Measurements from ENCODE around the gene EPN2. TPM values are rescaled to one million over a fixed set of nuclear protein-coding genes. Genes with fewer than 3 reads are reported as not detected.

Gene EPN2
- total RNA-seq, 2 experiments from 2014 or later: 3.2 to 4.6 TPM

GRCh38 chr17:19362277-19363113, 125.3 kb downstream of the EPN2 start, which contains the start of gene B9D1:
Gene B9D1, minus strand, starts transcription at chr17:19362723. Its CDS starts 154 bp downstream, at chr17:19362569.
- Mint-ChIP-seq H3K27me3 (peaks cover 4% of the 10 kb centered on the region), H3K27ac (peak within 1 kb of the TSS; percentile 81), H3K4me3 (peak within 1 kb of the TSS; percentile 81), H3K4me1 (ENCODE audit: low read depth) (peaks cover 5% of the 10 kb centered on the region), H3K36me3 (ENCODE audit: low read depth) (no peaks in the 10 kb centered on the region), H3K9me3 (no peaks in the 10 kb centered on the region)
- CTCF ChIA-PET: interaction anchor here (0.5 to 7.8 kb wide), 61 partner anchors 9 to 405 kb away, joined by 3 to 133 read pairs (median 4); partner anchors contain the start of genes ALDH3A2 and MAPK7
- DNase-seq (peak; percentile 92), ATAC-seq (peak; percentile 92)
- peak; percentile 98 for TF ChIP-seq CTCF (IDR thresholded peaks at IDR 0.05)
- POLR2A ChIA-PET: interaction anchor here (0.7 to 1.4 kb wide), 7 partner anchors 16 to 401 kb away, joined by 3 to 6 read pairs (median 4); partner anchors contain the start of genes ALDH3A2 and MAPK7
- intact Hi-C loops (cut with micrococcal nuclease): loop anchor here (2.0 kb wide), 1 partner anchor 84 kb away; no protein-coding TSS in a partner anchor

GRCh38 chr17:19363114-19363438, 125.9 kb downstream of the EPN2 start:
- DNase-seq: no peak
- Mint-ChIP-seq H3K4me3 (peak overlapping the region; percentile 81), H3K4me1 (ENCODE audit: low read depth) (peaks cover 5% of the 10 kb centered on the region), H3K27me3 (peaks cover 4% of the 10 kb centered on the region), H3K9me3 (no peaks in the 10 kb centered on the region), H3K27ac (peak overlapping the region; percentile 81), H3K36me3 (ENCODE audit: low read depth) (no peaks in the 10 kb centered on the region)
- POLR2A ChIA-PET: interaction anchor here (0.7 to 1.4 kb wide), 6 partner anchors 15 to 400 kb away, joined by 3 to 6 read pairs (median 4); partner anchors contain the start of genes ALDH3A2 and MAPK7
- intact Hi-C loops (cut with micrococcal nuclease): loop anchor here (2.0 kb wide), 1 partner anchor 84 kb away; no protein-coding TSS in a partner anchor
- TF ChIP-seq CTCF (IDR thresholded peaks at IDR 0.05): peak; percentile 11
- CTCF ChIA-PET: interaction anchor here (0.6 to 7.8 kb wide), 51 partner anchors 10 to 404 kb away, joined by 3 to 133 read pairs (median 4); partner anchors contain the start of genes ALDH3A2 and MAPK7
- no peak for ATAC-seq

- ChIA-PET POLR2A (interaction anchor here (0.7 to 1.4 kb wide), 6 partner anchors 15 to 400 kb away, joined by 3 to 6 read pairs (median 4); partner anchors contain the start of genes ALDH3A2 and MAPK7), CTCF (interaction anchor here (0.6 to 7.8 kb wide), 41 partner anchors 9 to 404 kb away, joined by 3 to 133 read pairs (median 5); partner anchors contain the start of genes ALDH3A2 and MAPK7)
- no peak for TF ChIP-seq CTCF (IDR thresholded peaks at IDR 0.05)
- Mint-ChIP-seq H3K36me3 (ENCODE audit: low read depth) (no peaks in the 10 kb centered on the region), H3K4me1 (ENCODE audit: low read depth) (peaks cover 5% of the 10 kb centered on the region), H3K9me3 (no peaks in the 10 kb centered on the region), H3K4me3 (peak overlapping the region; percentile 81), H3K27ac (no peak overlapping the region), H3K27me3 (peaks cover 4% of the 10 kb centered on the region)
- ATAC-seq (no peak), DNase-seq (no peak)
- intact Hi-C loops (cut with micrococcal nuclease): loop anchor here (2.0 kb wide), 1 partner anchor 83 kb away; no protein-coding TSS in a partner anchor
Observed at GRCh38 chr17:19363460-19364035, 126.4 kb downstream of the EPN2 start.

GRCh38 chr17:19364699-19365498, 127.7 kb downstream of the EPN2 start:
- intact Hi-C loops (cut with micrococcal nuclease): no loop called here
- no peaks in the 10 kb centered on the region for H3K9me3 Mint-ChIP-seq

More at GRCh38 chr17:19364699-19365498, 127.7 kb downstream of the EPN2 start:
- CTCF ChIA-PET: interaction anchor here (0.6 to 7.8 kb wide), 6 partner anchors 10 to 402 kb away, joined by 3 to 133 read pairs (median 10); partner anchors contain the start of gene MAPK7
- H3K27me3 Mint-ChIP-seq: peaks cover 4% of the 10 kb centered on the region
- POLR2A ChIA-PET: interaction anchor here (0.6 to 1.1 kb wide), 4 partner anchors 10 to 51 kb away, joined by 3 to 4 read pairs (median 3); no protein-coding TSS in a partner anchor
- no peak for ATAC-seq
- no peak overlapping the region for H3K4me3 Mint-ChIP-seq
- H3K36me3 Mint-ChIP-seq (ENCODE audit: low read depth): no peaks in the 10 kb centered on the region
- H3K27ac Mint-ChIP-seq: no peak overlapping the region
- H3K4me1 Mint-ChIP-seq (ENCODE audit: low read depth): peaks cover 14% of the 10 kb centered on the region
- TF ChIP-seq CTCF (IDR thresholded peaks at IDR 0.05): no peak
- DNase-seq: no peak

Data from activated CD8-positive, alpha-beta T cell treated with anti-CD3 and anti-CD28 coated beads for 36 hours (primary cell).